Transverse colon (tissue), 3 donors: ENCODE results near the gene TRRAP.

Source experiments
- EP300 ChIP-seq: sonication (generic); formaldehyde crosslinking; IDR thresholded peaks from one replicate; pipeline ENCODE4 v1.6.1; 2017; ENCODE audit warnings: antibody characterized with exemption, low read depth
- POLR2A ChIP-seq: fragments of 450-650 bp; IDR thresholded peaks from one replicate; pipeline ENCODE4 v1.6.1; 2016; ENCODE audit warnings: antibody characterized with exemption, mild to moderate bottlenecking, moderate library complexity
- TF ChIP-seq, protein P1 (sequence below), 5 experiments: fragments of 200-600 bp in 3 of 5; fragments of 450-650 bp in 2 of 5; sonication (generic) in 3 of 5; IDR thresholded peaks; 1 replicate in 2 of 5; 2 replicates in 3 of 5; pipeline ENCODE4 v1.5.1; 2016 to 2017; ENCODE audit warnings: antibody characterized with exemption in 5 of 5, inconsistent platforms in 3 of 5, mild to moderate bottlenecking in 2 of 5, moderate library complexity in 1 of 5

- TF ChIP-seq, protein P1, sequence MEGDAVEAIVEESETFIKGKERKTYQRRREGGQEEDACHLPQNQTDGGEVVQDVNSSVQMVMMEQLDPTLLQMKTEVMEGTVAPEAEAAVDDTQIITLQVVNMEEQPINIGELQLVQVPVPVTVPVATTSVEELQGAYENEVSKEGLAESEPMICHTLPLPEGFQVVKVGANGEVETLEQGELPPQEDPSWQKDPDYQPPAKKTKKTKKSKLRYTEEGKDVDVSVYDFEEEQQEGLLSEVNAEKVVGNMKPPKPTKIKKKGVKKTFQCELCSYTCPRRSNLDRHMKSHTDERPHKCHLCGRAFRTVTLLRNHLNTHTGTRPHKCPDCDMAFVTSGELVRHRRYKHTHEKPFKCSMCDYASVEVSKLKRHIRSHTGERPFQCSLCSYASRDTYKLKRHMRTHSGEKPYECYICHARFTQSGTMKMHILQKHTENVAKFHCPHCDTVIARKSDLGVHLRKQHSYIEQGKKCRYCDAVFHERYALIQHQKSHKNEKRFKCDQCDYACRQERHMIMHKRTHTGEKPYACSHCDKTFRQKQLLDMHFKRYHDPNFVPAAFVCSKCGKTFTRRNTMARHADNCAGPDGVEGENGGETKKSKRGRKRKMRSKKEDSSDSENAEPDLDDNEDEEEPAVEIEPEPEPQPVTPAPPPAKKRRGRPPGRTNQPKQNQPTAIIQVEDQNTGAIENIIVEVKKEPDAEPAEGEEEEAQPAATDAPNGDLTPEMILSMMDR (IDR thresholded peaks at IDR 0.05) = no peak
- no peak for TF ChIP-seq EP300
- TF ChIP-seq POLR2A = no peak
Observed at GRCh38 chr7:98866351-98866750, 12.0 kb upstream of the TRRAP start.
